Measurements from ENCODE around the gene C10orf143.

C10orf143 gene

DNA sequence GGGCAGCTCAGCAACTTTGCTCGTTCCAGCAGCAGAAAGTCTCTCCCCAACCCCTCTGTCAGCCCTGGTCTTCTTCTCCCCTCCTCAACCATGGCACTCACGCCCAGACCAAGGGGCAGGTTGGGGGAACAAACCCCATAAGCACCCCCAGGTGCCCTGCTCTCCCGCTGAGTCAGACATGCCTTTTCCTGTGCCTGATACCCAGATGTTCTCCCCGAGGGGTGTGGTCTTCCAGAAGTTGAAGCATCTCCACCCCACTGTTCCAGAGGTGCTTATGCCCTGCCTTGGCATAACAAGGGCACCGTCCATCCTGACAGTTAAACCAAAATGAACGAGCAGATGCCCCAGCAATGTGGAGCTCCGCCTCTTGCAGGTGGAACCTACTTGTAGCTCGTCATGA, 67.1 kb downstream of the C10orf143 start:
- ATAC-seq (ENCODE audit: low read depth) = no peak
- Histone ChIP-seq H3K27ac (ENCODE audit: poor library complexity, severe bottlenecking) (no peak overlapping the region), H3K36me3 (ENCODE audit: low read depth) (no peaks in the 10 kb centered on the region), H3K4me1 (ENCODE audit: insufficient read depth, poor library complexity, severe bottlenecking) (no peaks in the 10 kb centered on the region), H3K27me3 (ENCODE audit: insufficient read depth, poor library complexity, severe bottlenecking) (no peaks in the 10 kb centered on the region), H3K4me3 (ENCODE audit: severe bottlenecking) (no peak overlapping the region), H3K9me3 (ENCODE audit: severe bottlenecking) (no peaks in the 10 kb centered on the region)
- TF ChIP-seq, protein P1, sequence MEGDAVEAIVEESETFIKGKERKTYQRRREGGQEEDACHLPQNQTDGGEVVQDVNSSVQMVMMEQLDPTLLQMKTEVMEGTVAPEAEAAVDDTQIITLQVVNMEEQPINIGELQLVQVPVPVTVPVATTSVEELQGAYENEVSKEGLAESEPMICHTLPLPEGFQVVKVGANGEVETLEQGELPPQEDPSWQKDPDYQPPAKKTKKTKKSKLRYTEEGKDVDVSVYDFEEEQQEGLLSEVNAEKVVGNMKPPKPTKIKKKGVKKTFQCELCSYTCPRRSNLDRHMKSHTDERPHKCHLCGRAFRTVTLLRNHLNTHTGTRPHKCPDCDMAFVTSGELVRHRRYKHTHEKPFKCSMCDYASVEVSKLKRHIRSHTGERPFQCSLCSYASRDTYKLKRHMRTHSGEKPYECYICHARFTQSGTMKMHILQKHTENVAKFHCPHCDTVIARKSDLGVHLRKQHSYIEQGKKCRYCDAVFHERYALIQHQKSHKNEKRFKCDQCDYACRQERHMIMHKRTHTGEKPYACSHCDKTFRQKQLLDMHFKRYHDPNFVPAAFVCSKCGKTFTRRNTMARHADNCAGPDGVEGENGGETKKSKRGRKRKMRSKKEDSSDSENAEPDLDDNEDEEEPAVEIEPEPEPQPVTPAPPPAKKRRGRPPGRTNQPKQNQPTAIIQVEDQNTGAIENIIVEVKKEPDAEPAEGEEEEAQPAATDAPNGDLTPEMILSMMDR (IDR thresholded peaks at IDR 0.05; ENCODE audit: poor library complexity, severe bottlenecking) = no peak
- no peak for DNase-seq (ENCODE audit: low spot score)

GRCh38 chr10:130042381-130042780, 68.2 kb downstream of the C10orf143 start:
- ATAC-seq (ENCODE audit: low read depth) = no peak
- TF ChIP-seq, protein P1 (IDR thresholded peaks at IDR 0.05; ENCODE audit: poor library complexity, severe bottlenecking) = no peak

GRCh38 chr10:130041451-130042371, 68.9 kb downstream of the C10orf143 start:
- ATAC-seq (ENCODE audit: low read depth) (no peak), DNase-seq (ENCODE audit: low spot score) (no peak)
- H3K4me1 ChIP-seq (ENCODE audit: insufficient read depth, poor library complexity, severe bottlenecking) = no peaks in the 10 kb centered on the region
- TF ChIP-seq, protein P1 (IDR thresholded peaks at IDR 0.05; ENCODE audit: poor library complexity, severe bottlenecking) = no peak
- H3K9me3 ChIP-seq (ENCODE audit: severe bottlenecking) = no peaks in the 10 kb centered on the region
- H3K27me3 ChIP-seq (ENCODE audit: insufficient read depth, poor library complexity, severe bottlenecking) = no peaks in the 10 kb centered on the region
- H3K4me3 ChIP-seq (ENCODE audit: severe bottlenecking) = no peak overlapping the region
- no peaks in the 10 kb centered on the region for H3K36me3 ChIP-seq (ENCODE audit: low read depth)
- no peak overlapping the region for H3K27ac ChIP-seq (ENCODE audit: poor library complexity, severe bottlenecking)

More at GRCh38 chr10:130042381-130042780, 68.2 kb downstream of the C10orf143 start:
- DNase-seq (ENCODE audit: low spot score) = no peak
- Histone ChIP-seq H3K36me3 (ENCODE audit: low read depth) (no peaks in the 10 kb centered on the region), H3K9me3 (ENCODE audit: severe bottlenecking) (no peaks in the 10 kb centered on the region), H3K27me3 (ENCODE audit: insufficient read depth, poor library complexity, severe bottlenecking) (no peaks in the 10 kb centered on the region), H3K27ac (ENCODE audit: poor library complexity, severe bottlenecking) (no peak overlapping the region), H3K4me1 (ENCODE audit: insufficient read depth, poor library complexity, severe bottlenecking) (no peaks in the 10 kb centered on the region), H3K4me3 (ENCODE audit: severe bottlenecking) (no peak overlapping the region)

DNA sequence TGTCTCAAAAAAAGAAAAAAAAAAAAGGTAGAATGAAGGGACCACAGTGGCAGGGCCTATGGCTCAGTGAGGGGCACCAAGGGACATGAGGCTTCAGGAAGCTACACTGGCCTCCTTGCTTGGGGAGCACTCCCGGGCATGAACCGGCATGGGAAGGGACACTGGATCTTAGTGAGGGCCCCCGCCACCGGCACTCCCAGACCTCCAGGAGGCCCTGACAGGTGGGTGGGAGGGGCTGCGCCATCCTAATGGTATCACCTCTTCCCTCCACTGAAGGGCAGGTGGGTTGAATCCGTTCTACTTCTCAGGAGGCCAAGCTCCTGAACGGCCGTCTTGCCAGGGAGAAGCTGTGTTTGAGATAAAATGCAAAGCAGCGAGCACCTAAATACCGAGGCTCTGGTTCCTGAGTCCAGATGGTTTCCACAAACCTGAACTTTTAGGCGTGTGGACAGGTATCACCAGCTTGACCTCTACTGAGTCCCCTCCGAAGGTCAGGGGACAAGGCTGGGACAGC, 69.8 kb downstream of the C10orf143 start:
- Histone ChIP-seq H3K4me1 (ENCODE audit: insufficient read depth, poor library complexity, severe bottlenecking) (no peaks in the 10 kb centered on the region), H3K4me3 (ENCODE audit: severe bottlenecking) (no peak overlapping the region), H3K9me3 (ENCODE audit: severe bottlenecking) (no peaks in the 10 kb centered on the region), H3K27ac (ENCODE audit: poor library complexity, severe bottlenecking) (no peak overlapping the region), H3K27me3 (ENCODE audit: insufficient read depth, poor library complexity, severe bottlenecking) (no peaks in the 10 kb centered on the region), H3K36me3 (ENCODE audit: low read depth) (no peaks in the 10 kb centered on the region)
- peak; percentile 47 for DNase-seq (ENCODE audit: low spot score)
- no peak for ATAC-seq (ENCODE audit: low read depth)
- TF ChIP-seq, protein P1 (IDR thresholded peaks at IDR 0.05; ENCODE audit: poor library complexity, severe bottlenecking) = no peak

DNA sequence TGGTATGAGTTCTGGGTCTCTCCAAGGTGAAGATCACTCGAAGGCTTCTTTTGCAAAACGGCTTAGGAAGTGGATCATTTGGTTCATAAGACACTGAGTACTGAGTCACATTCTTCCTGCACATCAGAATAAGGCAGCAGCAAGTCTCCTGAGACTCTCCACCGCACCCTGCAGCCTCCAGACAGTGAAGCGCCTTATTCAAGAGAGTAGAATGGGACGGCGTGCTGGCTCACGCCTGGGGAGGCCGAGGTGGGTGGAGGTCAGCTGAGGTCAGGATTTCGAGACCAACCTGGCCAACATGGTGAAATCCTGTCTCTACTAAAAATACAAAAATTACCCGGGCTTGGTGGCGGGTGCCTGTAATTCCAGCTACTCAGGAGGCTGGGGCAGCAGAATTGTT, 70.3 kb downstream of the C10orf143 start:
- DNase-seq (ENCODE audit: low spot score) (no peak), ATAC-seq (ENCODE audit: low read depth) (no peak)
- Histone ChIP-seq H3K4me1 (ENCODE audit: insufficient read depth, poor library complexity, severe bottlenecking) (no peaks in the 10 kb centered on the region), H3K9me3 (ENCODE audit: severe bottlenecking) (no peaks in the 10 kb centered on the region), H3K27me3 (ENCODE audit: insufficient read depth, poor library complexity, severe bottlenecking) (no peaks in the 10 kb centered on the region), H3K4me3 (ENCODE audit: severe bottlenecking) (no peak overlapping the region), H3K27ac (ENCODE audit: poor library complexity, severe bottlenecking) (no peak overlapping the region), H3K36me3 (ENCODE audit: low read depth) (no peaks in the 10 kb centered on the region)
- TF ChIP-seq, protein P1 (IDR thresholded peaks at IDR 0.05; ENCODE audit: poor library complexity, severe bottlenecking) = no peak
